ENCODE results near the gene CYB5A.
"Not testable (repeated sequence)": the region's sequence is repeated elsewhere in the genome, so short reads cannot be mapped to it uniquely, and the experiment has no call there.

CYB5A gene

GRCh38 chr18:74291771-74292540 lies at the start of gene CYB5A:
Gene CYB5A (minus strand): TSS chr18:74291963. CDS start chr18:74291875, 88 bp downstream.
- peak; percentile 87 for DNase-seq

DNA sequence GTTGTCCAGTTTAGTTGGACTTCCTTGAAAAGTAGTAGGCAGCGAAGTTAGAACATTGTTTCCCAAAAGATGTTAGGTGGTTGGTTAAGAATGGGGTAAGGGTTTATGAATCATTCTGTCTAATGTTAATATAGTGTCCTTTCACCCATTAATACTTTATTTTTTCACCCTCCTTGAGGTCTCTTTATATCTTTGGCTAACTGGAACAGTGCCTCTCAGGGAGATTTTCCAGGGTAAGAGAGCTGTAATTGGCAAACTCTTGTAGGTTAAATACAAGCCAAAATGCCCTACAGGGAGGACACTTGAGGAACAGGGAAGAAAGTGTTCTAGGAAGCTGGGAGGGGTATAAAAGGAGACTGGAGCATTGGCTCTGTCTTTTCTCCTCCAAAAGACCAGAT lies 46.1 kb upstream of the CYB5A start:
- DNase-seq = no peak

GRCh38 chr18:74337155-74337911 lies 45.6 kb upstream of the CYB5A start:
- no peak for DNase-seq

DNA sequence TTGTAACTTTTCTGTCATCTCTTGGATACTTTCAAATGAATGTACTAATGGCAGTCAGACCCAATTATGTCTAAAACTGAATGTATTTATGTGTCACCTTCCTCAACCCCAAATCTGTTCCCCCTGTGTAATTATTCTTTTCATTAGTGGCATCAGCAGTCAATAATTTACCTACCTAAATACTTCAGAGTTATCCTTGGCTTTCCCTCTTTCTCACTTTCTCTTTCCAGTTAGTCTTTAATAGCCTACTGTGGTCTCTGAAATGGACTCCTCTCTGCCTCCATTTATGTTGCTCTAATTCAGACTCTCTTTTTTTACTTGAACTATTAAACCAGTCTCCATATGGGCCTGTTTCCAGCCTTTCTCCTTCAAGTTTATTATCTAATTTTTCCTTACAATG lies 44.9 kb upstream of the CYB5A start:
- DNase-seq = no peak

DNA sequence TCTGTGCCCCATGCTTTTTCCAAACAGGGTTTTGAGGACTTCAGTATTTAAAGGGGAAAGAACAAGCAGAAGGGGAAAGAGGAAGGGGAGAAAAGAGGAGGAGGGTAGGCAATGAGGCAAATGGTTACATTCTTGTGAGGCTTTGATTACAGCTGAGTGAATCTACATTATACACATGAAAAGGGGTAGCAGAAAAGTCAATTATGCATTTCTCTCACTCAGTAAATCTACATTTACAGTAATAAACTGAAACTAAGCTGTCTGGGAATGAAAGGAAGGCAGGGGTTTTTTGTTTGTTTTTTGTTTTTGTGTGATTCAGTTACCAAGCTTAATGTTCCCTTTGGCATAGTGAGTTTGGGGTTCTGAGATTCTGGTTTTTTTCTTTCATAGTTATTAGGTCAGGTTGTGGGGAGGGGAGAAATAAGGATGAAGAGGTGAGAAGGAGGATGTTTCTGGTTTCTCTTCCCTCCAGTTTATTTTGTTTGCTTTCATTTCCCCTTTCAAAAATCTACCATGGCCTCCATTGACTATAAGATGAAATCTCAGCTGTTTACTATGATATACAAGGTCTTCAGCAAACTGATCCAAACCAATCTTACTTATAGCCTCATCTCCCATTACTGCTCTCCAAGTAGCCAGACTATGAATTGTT lies 42.6 kb upstream of the CYB5A start:
- DNase-seq = no peak

GRCh38 chr18:74333091-74333490 lies 41.3 kb upstream of the CYB5A start:
- no peak for DNase-seq

- DNase-seq = no peak
Measured at GRCh38 chr18:74331404-74331803, 39.6 kb upstream of the CYB5A start.

DNA sequence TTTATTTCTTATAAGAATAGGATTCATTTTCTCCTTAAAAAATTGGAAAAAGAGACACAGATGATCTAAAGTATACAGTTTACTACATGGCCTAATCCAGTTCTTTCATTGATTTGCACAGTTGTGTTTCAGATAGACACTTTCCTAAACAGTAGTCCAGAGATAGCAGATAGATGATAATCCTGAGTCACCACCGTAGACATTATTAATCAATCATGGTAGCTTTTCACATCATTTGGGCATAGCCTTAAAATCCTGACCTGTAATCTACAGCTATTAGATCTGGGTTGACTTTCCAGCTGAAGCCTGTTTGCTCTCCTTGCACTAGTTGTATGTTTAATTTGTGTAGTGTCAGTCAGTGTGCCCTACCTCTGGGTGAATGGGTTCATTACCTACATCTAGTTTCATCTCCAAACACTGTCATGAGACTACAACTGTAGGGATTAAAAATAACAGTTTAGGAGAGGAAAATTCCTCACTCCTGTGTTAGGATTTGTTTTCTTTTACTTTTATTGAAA lies 38.0 kb upstream of the CYB5A start:
- DNase-seq = no peak

- no peak for DNase-seq
Measured at GRCh38 chr18:74328206-74328605, 36.4 kb upstream of the CYB5A start.

- DNase-seq = not testable (repeated sequence)
Measured at GRCh38 chr18:74326791-74327190, 35.0 kb upstream of the CYB5A start.

- DNase-seq = no peak
Measured at GRCh38 chr18:74326231-74326630, 34.5 kb upstream of the CYB5A start.

DNA sequence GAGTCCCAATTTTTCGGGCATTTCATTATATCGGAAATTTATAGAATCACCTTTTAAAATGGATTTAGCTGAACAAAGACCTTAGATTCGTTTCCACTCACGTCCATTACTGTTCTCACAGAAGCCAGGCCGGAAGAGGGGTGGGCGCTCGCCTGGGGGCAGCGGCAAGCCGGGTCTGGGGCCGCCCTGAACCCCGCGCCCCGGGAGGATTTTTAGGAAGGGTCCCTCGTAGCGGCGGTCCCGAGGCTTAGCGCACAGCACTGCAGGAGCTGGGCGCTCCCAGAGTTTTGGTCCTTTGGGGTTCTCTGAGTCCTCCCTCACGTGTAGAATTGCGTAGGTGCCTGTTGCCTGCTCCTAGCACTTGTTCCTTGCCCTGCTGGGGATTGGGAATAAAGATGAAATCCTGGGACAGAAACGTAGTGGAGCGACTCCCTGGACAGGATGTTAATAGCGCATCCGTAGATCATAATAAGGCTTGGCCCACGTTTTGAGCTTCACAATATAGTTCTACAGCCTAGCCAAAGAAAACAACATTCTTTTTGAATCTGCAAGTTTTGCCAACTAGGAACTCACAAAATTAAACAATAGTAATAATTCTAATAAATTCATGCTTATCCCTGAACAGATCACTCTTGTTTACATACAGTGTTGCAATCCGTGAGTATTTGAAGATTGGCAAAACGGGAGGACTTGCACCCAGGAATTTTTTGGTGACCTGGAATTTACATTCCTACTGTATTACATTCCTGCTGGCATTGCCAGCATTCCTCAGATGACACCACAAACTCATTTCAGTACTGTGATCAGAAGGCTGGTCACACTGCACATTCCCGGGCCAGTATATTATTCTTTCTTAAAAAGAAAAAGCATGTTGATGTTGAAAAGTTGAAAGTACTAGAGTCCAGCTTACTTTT lies 24.8 kb upstream of the CYB5A start:
- no peak for DNase-seq

- no peak for DNase-seq
Measured at GRCh38 chr18:74315464-74316256, 23.9 kb upstream of the CYB5A start, which contains the start of gene C18orf63. Gene C18orf63 (plus strand): TSS chr18:74315839. CDS start chr18:74317866, 2,027 bp downstream.

DNA sequence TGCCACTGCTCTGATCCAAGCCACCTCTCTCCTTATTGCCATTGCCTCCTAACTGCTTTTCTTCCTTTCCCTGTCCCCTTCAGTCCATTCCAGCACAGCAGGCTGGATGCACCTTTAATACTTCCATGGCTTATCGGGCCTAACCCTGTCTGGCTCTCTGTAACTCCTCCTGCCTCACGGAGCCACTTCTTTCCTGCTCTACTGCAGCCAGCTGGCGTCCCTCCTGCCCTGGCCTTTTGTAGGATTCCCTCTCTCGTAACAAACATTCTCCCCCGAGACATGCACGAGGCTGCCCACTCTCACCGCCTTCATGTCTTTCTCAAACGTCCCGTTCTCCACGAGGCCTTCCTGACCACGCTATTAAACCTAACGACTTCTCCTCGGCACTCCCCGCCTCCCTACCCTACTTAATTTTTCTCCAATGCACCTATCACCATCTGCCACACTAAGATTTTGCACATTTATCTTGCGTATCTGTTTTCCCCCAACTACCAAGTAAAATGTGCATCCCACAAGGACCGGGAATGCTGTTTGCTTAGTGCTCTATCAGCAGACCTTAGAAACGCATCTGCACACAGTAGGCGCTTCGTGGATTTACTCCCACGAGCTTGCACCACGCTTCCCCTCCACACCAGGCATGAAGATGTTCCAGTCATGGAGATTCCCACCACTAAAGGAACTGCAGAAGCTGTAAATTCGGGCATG lies 23.1 kb upstream of the CYB5A start:
- no peak for DNase-seq

DNA sequence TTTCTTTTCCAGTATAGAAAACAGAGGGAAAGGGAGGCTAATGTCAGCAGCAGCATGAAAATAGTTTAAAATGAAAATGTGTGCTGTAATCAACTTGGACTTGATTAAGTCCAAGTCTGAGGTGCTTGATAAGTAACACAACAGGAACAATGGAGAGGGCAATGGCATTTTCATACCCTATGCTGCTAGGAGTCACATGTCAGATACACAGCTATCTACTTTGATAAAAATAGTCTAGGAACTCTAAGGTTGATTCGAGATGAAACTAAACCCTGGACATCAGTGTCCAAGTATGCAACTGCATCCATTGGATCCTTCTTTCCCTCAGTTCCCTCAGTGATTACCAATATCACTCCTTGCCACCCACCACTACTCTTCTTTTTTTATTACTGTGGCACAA lies 19.2 kb upstream of the CYB5A start:
- DNase-seq = no peak

DNA sequence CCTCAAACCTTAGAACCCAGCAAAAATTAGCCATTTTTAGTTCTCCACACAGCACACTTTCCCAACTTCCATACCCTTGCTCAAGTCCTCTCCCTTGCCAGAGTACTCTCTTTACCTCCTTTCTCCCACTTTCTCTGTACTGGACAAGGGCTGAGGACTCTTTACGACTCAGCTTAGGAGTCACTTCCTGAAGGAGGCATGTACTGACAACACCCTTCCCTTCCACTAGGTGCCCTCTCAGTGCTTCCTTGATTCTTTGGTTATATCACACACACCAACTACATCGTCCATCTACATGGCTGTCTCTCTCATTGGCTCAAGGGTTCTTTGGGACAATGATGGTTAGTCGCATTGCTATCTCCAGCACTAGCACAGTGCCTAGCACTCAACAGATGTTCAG lies 18.6 kb upstream of the CYB5A start:
- no peak for DNase-seq

DNA sequence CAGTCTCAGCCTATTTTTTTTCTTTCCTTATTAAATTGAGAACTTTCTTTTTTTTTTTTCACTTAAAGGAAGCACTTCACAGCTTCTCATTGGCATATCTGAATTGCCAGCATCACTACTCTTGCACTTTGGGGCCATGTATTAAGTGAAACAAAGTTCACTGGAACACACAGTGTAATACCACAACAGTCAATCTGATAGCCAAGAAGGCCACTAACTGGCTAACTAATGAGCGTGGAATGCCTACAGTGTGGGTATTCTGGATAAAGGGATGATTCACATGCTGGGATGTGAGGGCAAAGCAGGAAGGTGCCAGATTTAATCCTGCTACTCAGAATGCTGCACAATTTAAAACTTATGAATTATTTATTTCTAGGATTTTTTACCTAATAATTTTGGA lies 12.2 kb upstream of the CYB5A start:
- DNase-seq = no peak

DNA sequence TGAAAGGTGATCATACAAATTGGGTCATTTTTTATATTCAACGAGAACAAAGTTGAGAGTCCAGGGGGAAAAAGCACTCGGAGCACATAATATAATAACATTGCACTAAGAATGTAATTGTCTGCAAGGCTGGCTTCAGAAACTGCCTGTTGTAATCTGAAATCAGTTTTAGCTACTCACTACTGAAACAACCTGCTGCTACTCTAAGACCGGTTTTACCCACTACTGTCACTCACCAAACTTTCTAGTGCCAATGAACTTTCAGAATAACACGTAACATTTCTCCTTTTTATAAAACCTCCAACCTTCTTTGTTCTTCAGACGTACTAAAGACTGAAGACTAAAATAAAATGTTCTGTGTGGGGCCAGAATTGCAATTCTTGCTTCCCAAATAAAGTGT lies 11.5 kb upstream of the CYB5A start:
- DNase-seq = no peak

GRCh38 chr18:74299746-74300145 lies 8.0 kb upstream of the CYB5A start:
- no peak for DNase-seq

DNA sequence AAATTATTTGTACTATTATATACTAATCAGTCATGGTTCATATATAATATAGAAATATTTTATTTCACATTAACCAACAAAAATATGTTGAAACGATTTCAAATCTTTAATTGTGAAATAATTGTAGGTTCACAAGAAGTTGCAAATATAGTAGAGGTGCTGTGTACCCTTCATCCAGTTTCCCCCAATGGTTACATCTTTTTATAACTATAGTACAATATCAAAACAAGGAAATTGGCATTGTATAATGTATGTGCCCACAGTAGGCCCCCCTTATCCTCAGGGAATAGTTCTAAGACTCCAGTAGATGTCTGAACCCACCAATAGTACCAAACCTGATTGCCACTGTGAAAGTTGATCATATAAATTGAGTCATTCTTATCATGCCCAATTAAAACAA lies 7.4 kb upstream of the CYB5A start:
- DNase-seq = no peak

DNA sequence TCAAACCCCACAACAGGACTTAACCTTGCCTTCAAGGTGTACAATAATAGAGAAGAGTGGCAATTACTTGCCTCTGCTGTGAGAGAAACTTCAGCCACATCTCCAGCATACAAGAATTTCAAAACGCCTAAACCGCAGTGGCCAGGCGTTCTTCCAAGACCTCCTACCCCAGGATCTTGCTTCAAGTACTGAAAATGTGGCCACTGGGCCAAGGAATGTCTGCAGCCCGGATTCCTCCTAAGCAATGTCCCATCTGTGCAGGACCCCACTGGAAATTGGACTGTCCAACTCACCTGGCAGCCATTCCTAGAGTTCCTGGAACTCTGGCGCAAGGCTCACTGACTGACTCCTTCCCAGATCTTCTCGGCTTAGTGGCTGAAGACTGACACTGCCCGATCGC lies 2.8 kb upstream of the CYB5A start:
- DNase-seq = no peak

Data from NCI-H446 treated with DMSO at 0.1 percent for 48 hours (cell line).